Testis (tissue), 3 donors: Measurements from ENCODE around the gene EYA2. TPM values are rescaled to one million over a fixed set of nuclear protein-coding genes. Genes with fewer than 3 reads are reported as not detected.

ENCODE experiments used
- DNase-seq: peaks from one replicate; pipeline ENCODE4 v3.0.0-alpha.2; 2019
- H3K27ac ChIP-seq, 2 donors: fragments of 200-600 bp; sonication (generic); one replicate each; pipeline ENCODE4 v1.5.1; 2019
- H3K27me3 ChIP-seq: fragments of 200-600 bp; sonication (generic); one replicate; pipeline ENCODE4 v1.5.1; 2019
- H3K36me3 ChIP-seq: fragments of 200-600 bp; sonication (generic); one replicate; pipeline ENCODE4 v1.5.1; 2017; ENCODE audit warnings: low read depth; ENCODE audit errors: missing control alignments
- H3K4me1 ChIP-seq: fragments of 200-600 bp; sonication (generic); one replicate; pipeline ENCODE4 v1.5.1; 2019
- H3K4me3 ChIP-seq, 2 donors: fragments of 200-600 bp; sonication (generic); one replicate each; pipeline ENCODE4 v1.5.1; 2017 to 2019
- H3K9me3 ChIP-seq: fragments of 200-600 bp; sonication (generic); one replicate; pipeline ENCODE4 v1.5.1; 2017
- POLR2A ChIP-seq: fragments of 450-650 bp; IDR thresholded peaks from one replicate; pipeline ENCODE4 v1.6.1; 2017; ENCODE audit warnings: antibody characterized with exemption, mild to moderate bottlenecking, moderate library complexity
- WGBS, 2 donors: methylation state at CpG; one replicate each; pipeline ENCODE4 v1.1.5; 2018; 5-methylcytosine and 5-hydroxymethylcytosine counted together
- intact Hi-C: fragments of 100-400 bp; cut with DNase I; formaldehyde crosslinking; loops from one replicate; pipeline ENCODE4 v1.15.1; 2023; ENCODE audit warnings: low total_unique reads
- polyA plus RNA-seq: library from polyadenylated mRNA; stranded (reverse); fragments of 350-450 nt; fragmentation: Illumina TruSeq; extraction: RNeasy Lipid Tissue Mini Kit (QIAGEN cat#74804); gene quantifications from one replicate; pipeline ENCODE4 v1.2.3, GENCODE V29; 2014; ENCODE audit warnings: low read depth, low replicate concordance; ENCODE audit not compliant: insufficient read depth
- total RNA-seq, 2 donors: library from RNA; depleted of rRNA; stranded (reverse); fragments of >200 nt; gene quantifications; one replicate each; pipeline ENCODE4 v1.2.3, GENCODE V29; 2016
- TF ChIP-seq, protein P1 (sequence below), 3 experiments: fragments of 450-650 bp in 2 of 3; fragments of 200-600 bp in 1 of 3; sonication (generic) in 1 of 3; IDR thresholded peaks; one replicate each; pipeline ENCODE4 v1.5.1; 2016 to 2019; ENCODE audit warnings: antibody characterized with exemption in 3 of 3, mild to moderate bottlenecking in 2 of 3, moderate library complexity in 1 of 3

Gene EYA2
- total and polyA plus RNA-seq, 3 donors from 2014 or later = 14.6 to 17.2 (median 16.2) TPM

GRCh38 chr20:46903937-46904336 lies 9.3 kb downstream of the EYA2 start:
- intact Hi-C loops = no loop called here
- no peak overlapping the region for H3K4me3 ChIP-seq
- no peak for DNase-seq
- no peaks in the 10 kb centered on the region for H3K9me3 ChIP-seq
- no peaks in the 10 kb centered on the region for H3K27me3 ChIP-seq
- H3K4me1 ChIP-seq = peaks cover 17% of the 10 kb centered on the region
- 87 to 88% methylated on average over 4 to 7 of the region's 7 CpGs for WGBS, 2 donors
- H3K27ac ChIP-seq = peak overlapping the region in 1 of 2 donors; percentile 63
- no peaks in the 10 kb centered on the region for H3K36me3 ChIP-seq
- TF ChIP-seq, protein P1, sequence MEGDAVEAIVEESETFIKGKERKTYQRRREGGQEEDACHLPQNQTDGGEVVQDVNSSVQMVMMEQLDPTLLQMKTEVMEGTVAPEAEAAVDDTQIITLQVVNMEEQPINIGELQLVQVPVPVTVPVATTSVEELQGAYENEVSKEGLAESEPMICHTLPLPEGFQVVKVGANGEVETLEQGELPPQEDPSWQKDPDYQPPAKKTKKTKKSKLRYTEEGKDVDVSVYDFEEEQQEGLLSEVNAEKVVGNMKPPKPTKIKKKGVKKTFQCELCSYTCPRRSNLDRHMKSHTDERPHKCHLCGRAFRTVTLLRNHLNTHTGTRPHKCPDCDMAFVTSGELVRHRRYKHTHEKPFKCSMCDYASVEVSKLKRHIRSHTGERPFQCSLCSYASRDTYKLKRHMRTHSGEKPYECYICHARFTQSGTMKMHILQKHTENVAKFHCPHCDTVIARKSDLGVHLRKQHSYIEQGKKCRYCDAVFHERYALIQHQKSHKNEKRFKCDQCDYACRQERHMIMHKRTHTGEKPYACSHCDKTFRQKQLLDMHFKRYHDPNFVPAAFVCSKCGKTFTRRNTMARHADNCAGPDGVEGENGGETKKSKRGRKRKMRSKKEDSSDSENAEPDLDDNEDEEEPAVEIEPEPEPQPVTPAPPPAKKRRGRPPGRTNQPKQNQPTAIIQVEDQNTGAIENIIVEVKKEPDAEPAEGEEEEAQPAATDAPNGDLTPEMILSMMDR (IDR thresholded peaks at IDR 0.05) = no peak
- TF ChIP-seq POLR2A = no peak

DNA sequence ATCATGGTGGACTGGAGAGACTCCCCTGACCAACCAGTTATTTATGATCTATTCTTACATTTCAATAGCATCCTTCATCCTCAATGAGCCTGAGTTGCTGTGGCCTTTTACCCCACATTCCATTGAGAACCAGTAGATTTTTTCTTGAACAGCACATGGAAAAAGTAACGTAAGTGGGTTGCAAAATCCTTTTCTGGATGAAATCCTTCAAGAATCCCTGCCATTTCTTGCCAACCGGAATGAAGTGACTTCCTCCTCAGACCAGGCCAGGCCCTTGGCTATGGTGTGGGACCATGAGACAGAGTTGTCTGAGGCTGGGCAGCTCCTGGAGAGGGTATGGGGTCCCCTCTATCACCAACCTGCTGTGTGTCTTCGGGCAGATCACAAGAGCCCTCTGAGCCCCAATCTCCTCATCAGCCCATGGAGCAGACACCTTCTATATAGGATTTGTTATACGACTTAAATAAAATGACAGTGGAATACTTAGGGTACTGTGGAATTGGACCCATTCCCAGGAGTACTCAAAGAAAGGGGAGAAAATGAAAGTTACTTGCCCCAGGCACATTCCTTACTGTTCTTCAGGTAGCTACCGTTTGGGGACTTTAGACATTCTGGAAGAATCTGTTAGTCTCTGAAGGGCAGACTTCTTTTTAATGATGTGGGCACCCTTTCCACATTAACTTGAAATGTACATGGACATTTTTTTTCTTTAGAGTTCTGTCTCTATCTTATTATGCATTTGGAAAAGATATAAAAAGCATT lies 10.9 kb downstream of the EYA2 start:
- no peaks in the 10 kb centered on the region for H3K27me3 ChIP-seq
- WGBS, 2 donors = 68 to 78% methylated on average over 5 of the region's 5 CpGs
- intact Hi-C loops = no loop called here
- no peaks in the 10 kb centered on the region for H3K36me3 ChIP-seq
- H3K9me3 ChIP-seq = no peaks in the 10 kb centered on the region
- DNase-seq = no peak
- H3K4me3 ChIP-seq = no peak overlapping the region
- peaks cover 10% of the 10 kb centered on the region for H3K4me1 ChIP-seq
- peak overlapping the region; percentile 59 to 63 for H3K27ac ChIP-seq
- TF ChIP-seq POLR2A = no peak
- TF ChIP-seq, protein P1 (IDR thresholded peaks at IDR 0.05) = no peak

GRCh38 chr20:46913329-46914044 lies 18.8 kb downstream of the EYA2 start:
- WGBS, 2 donors = 57 to 71% methylated on average over 5 of the region's 5 CpGs
- intact Hi-C loops = no loop called here
- no peaks in the 10 kb centered on the region for H3K27me3 ChIP-seq
- H3K36me3 ChIP-seq = no peaks in the 10 kb centered on the region
- no peaks in the 10 kb centered on the region for H3K9me3 ChIP-seq
- H3K4me3 ChIP-seq = no peak overlapping the region
- peaks cover 4% of the 10 kb centered on the region for H3K4me1 ChIP-seq
- no peak overlapping the region for H3K27ac ChIP-seq
- no peak for TF ChIP-seq POLR2A
- TF ChIP-seq, protein P1 (IDR thresholded peaks at IDR 0.05) = no peak
- DNase-seq = no peak

GRCh38 chr20:46914789-46915379 lies 20.2 kb downstream of the EYA2 start:
- peak overlapping the region; percentile 24 to 27 for H3K27ac ChIP-seq

More at GRCh38 chr20:46914789-46915379, 20.2 kb downstream of the EYA2 start:
- WGBS, 2 donors = 55 to 65% methylated on average over 15 of the region's 15 CpGs
- no peaks in the 10 kb centered on the region for H3K36me3 ChIP-seq
- peak; percentile 60 for DNase-seq
- intact Hi-C loops = no loop called here
- TF ChIP-seq POLR2A = no peak
- TF ChIP-seq, protein P1 (IDR thresholded peaks at IDR 0.05) = no peak
- peaks cover 4% of the 10 kb centered on the region for H3K4me1 ChIP-seq
- no peak overlapping the region for H3K4me3 ChIP-seq
- H3K27me3 ChIP-seq = no peaks in the 10 kb centered on the region
- no peaks in the 10 kb centered on the region for H3K9me3 ChIP-seq
